HUDEP-2 (cell line): ENCODE measurements around the gene PAX1.
A peak's percentile ranks its signal among the peaks of the same experiment; 100 is the strongest.

Experiments
- DNase-seq, 76 experiments: peaks; one replicate each; lab custom pipeline; 2025; ENCODE audit not compliant: unreplicated experiment in 76 of 76; lab: John Stamatoyannopoulos, UW

PAX1 gene

GRCh38 chr20:21705575-21706260 is at the start of gene PAX1:
Gene PAX1, plus strand, starts transcription at chr20:21705664. Its CDS starts 49 bp downstream, at chr20:21705713.
- DNase-seq: peak in 1 of 76 experiments; percentile 9

- DNase-seq: peak in 10 of 76 experiments; percentile 1 to 46 (median 6)
Observed at GRCh38 chr20:21656308-21657067, 49.0 kb upstream of the PAX1 start.

- no peak for DNase-seq
Observed at GRCh38 chr20:21661488-21662055, 43.9 kb upstream of the PAX1 start.

- no peak for DNase-seq
Observed at GRCh38 chr20:21663465-21663864, 42.0 kb upstream of the PAX1 start.

- DNase-seq: no peak
Observed at GRCh38 chr20:21665687-21666446, 39.6 kb upstream of the PAX1 start.

- DNase-seq: no peak
Observed at GRCh38 chr20:21670126-21670525, 35.3 kb upstream of the PAX1 start.

GRCh38 chr20:21670981-21671380 is 34.5 kb upstream of the PAX1 start:
- DNase-seq: no peak

- DNase-seq: no peak
Observed at GRCh38 chr20:21677261-21677660, 28.2 kb upstream of the PAX1 start.

GRCh38 chr20:21677781-21678180 is 27.7 kb upstream of the PAX1 start:
- no peak for DNase-seq

GRCh38 chr20:21681234-21681921 is 24.1 kb upstream of the PAX1 start:
- no peak for DNase-seq

- DNase-seq: no peak
Observed at GRCh38 chr20:21681922-21682318, 23.5 kb upstream of the PAX1 start.

GRCh38 chr20:21682521-21682954 is 22.9 kb upstream of the PAX1 start:
- DNase-seq: no peak

GRCh38 chr20:21684671-21685070 is 20.8 kb upstream of the PAX1 start:
- no peak for DNase-seq

GRCh38 chr20:21685981-21686380 is 19.5 kb upstream of the PAX1 start:
- no peak for DNase-seq

GRCh38 chr20:21693322-21693721 is 12.1 kb upstream of the PAX1 start:
- DNase-seq: peak in 9 of 76 experiments; percentile 2 to 35 (median 4)

GRCh38 chr20:21698494-21699215 is 6.8 kb upstream of the PAX1 start:
- no peak for DNase-seq

- DNase-seq: no peak
Observed at GRCh38 chr20:21699216-21699508, 6.3 kb upstream of the PAX1 start.

- no peak for DNase-seq
Observed at GRCh38 chr20:21701171-21701876, 4.1 kb upstream of the PAX1 start.

- DNase-seq: no peak
Observed at GRCh38 chr20:21702016-21702415, 3.4 kb upstream of the PAX1 start.
